ENCODE data around the gene TRABD2A.

DNA sequence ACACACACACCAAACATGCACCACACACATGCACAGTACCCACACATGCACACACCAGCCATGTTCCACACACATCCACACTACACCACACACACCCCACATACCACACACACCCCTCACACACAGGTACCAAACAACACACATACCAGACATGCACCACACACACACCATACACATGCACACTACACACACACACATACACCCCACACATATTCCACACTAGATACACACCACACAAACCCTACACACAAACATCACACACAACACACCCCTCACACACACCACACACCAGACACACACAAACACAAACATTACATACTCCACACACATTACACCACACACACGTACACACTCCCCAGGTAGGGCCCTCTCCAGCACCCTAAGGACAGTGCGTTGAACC lies 51.2 kb downstream of the TRABD2A start:
- TF ChIP-seq, protein P1, sequence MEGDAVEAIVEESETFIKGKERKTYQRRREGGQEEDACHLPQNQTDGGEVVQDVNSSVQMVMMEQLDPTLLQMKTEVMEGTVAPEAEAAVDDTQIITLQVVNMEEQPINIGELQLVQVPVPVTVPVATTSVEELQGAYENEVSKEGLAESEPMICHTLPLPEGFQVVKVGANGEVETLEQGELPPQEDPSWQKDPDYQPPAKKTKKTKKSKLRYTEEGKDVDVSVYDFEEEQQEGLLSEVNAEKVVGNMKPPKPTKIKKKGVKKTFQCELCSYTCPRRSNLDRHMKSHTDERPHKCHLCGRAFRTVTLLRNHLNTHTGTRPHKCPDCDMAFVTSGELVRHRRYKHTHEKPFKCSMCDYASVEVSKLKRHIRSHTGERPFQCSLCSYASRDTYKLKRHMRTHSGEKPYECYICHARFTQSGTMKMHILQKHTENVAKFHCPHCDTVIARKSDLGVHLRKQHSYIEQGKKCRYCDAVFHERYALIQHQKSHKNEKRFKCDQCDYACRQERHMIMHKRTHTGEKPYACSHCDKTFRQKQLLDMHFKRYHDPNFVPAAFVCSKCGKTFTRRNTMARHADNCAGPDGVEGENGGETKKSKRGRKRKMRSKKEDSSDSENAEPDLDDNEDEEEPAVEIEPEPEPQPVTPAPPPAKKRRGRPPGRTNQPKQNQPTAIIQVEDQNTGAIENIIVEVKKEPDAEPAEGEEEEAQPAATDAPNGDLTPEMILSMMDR (IDR thresholded peaks at IDR 0.05; ENCODE audit: low read depth, low read length) = no peak
- TF ChIP-seq, protein P2, sequence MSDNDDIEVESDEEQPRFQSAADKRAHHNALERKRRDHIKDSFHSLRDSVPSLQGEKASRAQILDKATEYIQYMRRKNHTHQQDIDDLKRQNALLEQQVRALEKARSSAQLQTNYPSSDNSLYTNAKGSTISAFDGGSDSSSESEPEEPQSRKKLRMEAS (IDR thresholded peaks at IDR 0.05; ENCODE audit: low read depth, low read length) = no peak
- no peak for TF ChIP-seq POLR2A (IDR thresholded peaks at IDR 0.05; ENCODE audit: extremely low read depth, insufficient read length)
- TF ChIP-seq MYC (IDR thresholded peaks at IDR 0.05; ENCODE audit: low read depth, low read length) = no peak
